ENCODE results near the gene FUT6. TPM values are rescaled to one million over a fixed set of nuclear protein-coding genes. Genes with fewer than 3 reads are reported as not detected.

The FUT6 gene
- total and polyA plus RNA-seq, 2 donors (not counting 1 experiment from before 2014, with no cell fraction given): not detected

DNA sequence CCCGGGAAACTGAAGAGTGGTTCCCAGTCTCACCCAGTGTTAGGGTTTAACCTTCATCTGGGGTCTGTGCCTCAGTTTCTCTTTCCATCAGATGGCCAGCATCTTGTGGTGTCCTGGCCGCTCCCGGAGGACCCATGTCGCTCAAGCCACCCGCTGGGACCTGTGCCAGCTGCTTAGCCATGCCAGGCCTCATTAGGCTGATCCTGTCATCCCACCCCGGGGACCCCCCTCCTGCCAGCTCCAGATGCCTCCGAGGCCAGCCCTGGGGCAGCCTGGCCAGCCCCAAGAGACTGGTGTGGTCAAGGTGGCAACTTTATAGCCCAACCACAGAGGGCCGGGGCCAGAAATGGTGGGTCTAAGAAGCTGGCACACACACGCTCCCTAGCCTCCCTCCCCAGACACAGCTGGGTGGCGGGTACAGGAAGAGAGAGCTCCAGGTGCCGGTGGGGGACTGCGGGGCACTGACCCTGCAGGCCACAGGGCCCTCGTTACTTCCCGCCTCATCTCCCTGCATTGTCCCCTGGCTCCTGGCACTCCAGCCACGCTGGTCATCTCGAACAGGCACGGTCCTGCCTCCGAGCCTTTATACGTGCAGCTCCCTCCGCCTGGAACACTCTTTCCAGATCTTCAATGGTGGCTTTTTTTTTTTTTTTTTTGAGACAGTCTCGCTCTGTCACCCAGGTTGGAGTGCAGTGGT, 31.2 kb downstream of the FUT6 start:
- peaks cover 12% of the 10 kb centered on the region for H3K27me3 ChIP-seq (ENCODE audit: control insufficient read depth, insufficient read depth, low read length)
- no peak overlapping the region for H3K27ac ChIP-seq (ENCODE audit: insufficient read depth, low read length)
- H3K79me2 ChIP-seq (ENCODE audit: control insufficient read depth, insufficient read depth, low read length): no peaks in the 10 kb centered on the region
- no peaks in the 10 kb centered on the region for H4K20me1 ChIP-seq (ENCODE audit: control insufficient read depth, extremely low read depth, insufficient read depth, low read length)
- no peak for DNase-seq (ENCODE audit: low read depth in 2 of 2)
- no peak overlapping the region for H3K4me3 ChIP-seq (replicated peaks in 1 of 4; ENCODE audit: control extremely low read depth in 1 of 4, insufficient read depth in 1 of 4, low read depth in 3 of 4, low read length in 4 of 4)
- H3K9ac ChIP-seq (ENCODE audit: insufficient read depth, low read length): no peak overlapping the region
- no peaks in the 10 kb centered on the region for H3K9me3 ChIP-seq (ENCODE audit: control insufficient read depth, insufficient read depth, low read depth, low read length)
- no peak overlapping the region for H3K4me2 ChIP-seq (ENCODE audit: extremely low read depth, insufficient read depth, low read length)
- no peak overlapping the region for H2AFZ ChIP-seq (ENCODE audit: low read length)
- H3K36me3 ChIP-seq (ENCODE audit: control insufficient read depth, insufficient read depth, low read length): no peaks in the 10 kb centered on the region
- peaks cover 4% of the 10 kb centered on the region for H3K4me1 ChIP-seq (ENCODE audit: control insufficient read depth, extremely low read depth, insufficient read depth, low read length)
- TF ChIP-seq EZH2 (IDR thresholded peaks at IDR 0.05; ENCODE audit: low read length, missing control alignments): no peak
- TF ChIP-seq CTCF (conservative IDR thresholded peaks at IDR 0.05 in 1 of 2, IDR thresholded peaks at IDR 0.05 in 1 of 2; ENCODE audit: low read depth in 1 of 2, low read length in 2 of 2): no peak

DNA sequence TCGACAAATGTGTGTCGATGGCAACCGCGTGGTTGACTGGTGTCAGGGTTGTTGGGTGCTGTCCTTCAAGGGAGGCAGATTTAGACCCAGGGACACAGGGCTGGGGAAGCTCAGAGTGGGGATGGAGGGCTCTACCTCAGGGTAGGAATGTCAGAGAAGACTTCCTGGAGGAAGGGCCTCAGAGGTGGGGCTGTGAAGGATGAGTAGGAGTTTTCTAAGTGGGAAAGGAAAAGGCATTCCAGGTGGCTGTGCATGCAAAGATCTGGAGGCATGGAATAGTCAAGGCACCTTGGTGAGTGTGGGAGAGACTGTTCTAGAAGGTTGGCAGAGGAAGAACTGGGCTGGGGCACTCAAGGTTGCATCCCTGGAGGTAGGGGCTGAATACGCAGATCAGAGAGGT, 32.6 kb downstream of the FUT6 start:
- peaks cover 12% of the 10 kb centered on the region for H3K27me3 ChIP-seq (ENCODE audit: control insufficient read depth, insufficient read depth, low read length)
- H3K4me2 ChIP-seq (ENCODE audit: extremely low read depth, insufficient read depth, low read length): no peak overlapping the region
- no peak overlapping the region for H2AFZ ChIP-seq (ENCODE audit: low read length)
- H3K27ac ChIP-seq (ENCODE audit: insufficient read depth, low read length): no peak overlapping the region
- peaks cover 4% of the 10 kb centered on the region for H3K4me1 ChIP-seq (ENCODE audit: control insufficient read depth, extremely low read depth, insufficient read depth, low read length)
- H3K9me3 ChIP-seq (ENCODE audit: control insufficient read depth, insufficient read depth, low read depth, low read length): no peaks in the 10 kb centered on the region
- no peak overlapping the region for H3K4me3 ChIP-seq (replicated peaks in 1 of 4; ENCODE audit: control extremely low read depth in 1 of 4, insufficient read depth in 1 of 4, low read depth in 3 of 4, low read length in 4 of 4)
- H3K79me2 ChIP-seq (ENCODE audit: control insufficient read depth, insufficient read depth, low read length): no peaks in the 10 kb centered on the region
- no peaks in the 10 kb centered on the region for H4K20me1 ChIP-seq (ENCODE audit: control insufficient read depth, extremely low read depth, insufficient read depth, low read length)
- no peaks in the 10 kb centered on the region for H3K36me3 ChIP-seq (ENCODE audit: control insufficient read depth, insufficient read depth, low read length)
- TF ChIP-seq CTCF (conservative IDR thresholded peaks at IDR 0.05 in 1 of 2, IDR thresholded peaks at IDR 0.05 in 1 of 2; ENCODE audit: low read depth in 1 of 2, low read length in 2 of 2) (no peak), EZH2 (IDR thresholded peaks at IDR 0.05; ENCODE audit: low read length, missing control alignments) (no peak)
- DNase-seq (ENCODE audit: low read depth in 2 of 2): no peak
- H3K9ac ChIP-seq (ENCODE audit: insufficient read depth, low read length): no peak overlapping the region

- Histone ChIP-seq H3K79me2 (ENCODE audit: control insufficient read depth, insufficient read depth, low read length) (no peaks in the 10 kb centered on the region), H3K36me3 (ENCODE audit: control insufficient read depth, insufficient read depth, low read length) (no peaks in the 10 kb centered on the region), H3K4me3 (replicated peaks in 1 of 4; ENCODE audit: control extremely low read depth in 1 of 4, insufficient read depth in 1 of 4, low read depth in 3 of 4, low read length in 4 of 4) (no peak overlapping the region), H3K27me3 (ENCODE audit: control insufficient read depth, insufficient read depth, low read length) (peaks cover 12% of the 10 kb centered on the region), H3K27ac (ENCODE audit: insufficient read depth, low read length) (no peak overlapping the region), H3K4me2 (ENCODE audit: extremely low read depth, insufficient read depth, low read length) (no peak overlapping the region), H2AFZ (ENCODE audit: low read length) (no peak overlapping the region), H4K20me1 (ENCODE audit: control insufficient read depth, extremely low read depth, insufficient read depth, low read length) (no peaks in the 10 kb centered on the region), H3K4me1 (ENCODE audit: control insufficient read depth, extremely low read depth, insufficient read depth, low read length) (peaks cover 4% of the 10 kb centered on the region), H3K9me3 (ENCODE audit: control insufficient read depth, insufficient read depth, low read depth, low read length) (no peaks in the 10 kb centered on the region), H3K9ac (ENCODE audit: insufficient read depth, low read length) (no peak overlapping the region)
- TF ChIP-seq EZH2 (IDR thresholded peaks at IDR 0.05; ENCODE audit: low read length, missing control alignments): no peak
- TF ChIP-seq CTCF (conservative IDR thresholded peaks at IDR 0.05 in 1 of 2, IDR thresholded peaks at IDR 0.05 in 1 of 2; ENCODE audit: low read depth in 1 of 2, low read length in 2 of 2): no peak
- no peak for DNase-seq (ENCODE audit: low read depth in 2 of 2)
Observed at GRCh38 chr19:5806133-5806489, 33.4 kb downstream of the FUT6 start.
